SW 1271 (cell line): ENCODE results near the gene TFCP2L1.

Experiments
- DNase-seq, 2 experiments: peaks; one replicate each; lab custom pipeline; 2025; lab: John Stamatoyannopoulos, UW

Gene TFCP2L1

GRCh38 chr2:121171625-121172119 lies 113.3 kb downstream of the TFCP2L1 start:
- DNase-seq: no peak

GRCh38 chr2:121170577-121170976 lies 114.4 kb downstream of the TFCP2L1 start:
- no peak for DNase-seq

- no peak for DNase-seq
Measured at GRCh38 chr2:121167411-121167810, 117.6 kb downstream of the TFCP2L1 start.
